SH-SY5Y (cell line): ENCODE results near the gene PTTG1IP.

Experiments used
- GATA2 ChIP-seq: IDR thresholded peaks from 2 replicates; pipeline ENCODE4 v1.6.1; 2011; ENCODE audit warnings: mild to moderate bottlenecking, low read depth, low read length
- GATA3 ChIP-seq: IDR thresholded peaks from 2 replicates; pipeline ENCODE4 v1.6.1; 2011; ENCODE audit warnings: low read depth, mild to moderate bottlenecking, low read length, moderate library complexity

GRCh38 chr21:44858291-44858690 is 15.2 kb downstream of the PTTG1IP start:
- TF ChIP-seq GATA3 (no peak), GATA2 (no peak)
